ENCODE results near the gene SUN1.
"Not testable (repeated sequence)": the region's sequence is repeated elsewhere in the genome, so short reads cannot be mapped to it uniquely, and the experiment has no call there.

The SUN1 gene

GRCh38 chr7:794207-794606 lies 38.1 kb upstream of the SUN1 start:
- no peak for DNase-seq
- Histone ChIP-seq H3K9me3 (ENCODE audit: control insufficient read depth, low read length) (no peaks in the 10 kb centered on the region), H3K36me3 (ENCODE audit: control insufficient read depth, insufficient read depth, low read length) (no peaks in the 10 kb centered on the region), H3K4me3 (ENCODE audit: insufficient read depth, low read depth, low read length, poor library complexity, severe bottlenecking) (no peak overlapping the region), H3K4me1 (ENCODE audit: control insufficient read depth, insufficient read depth, low read length, poor library complexity, severe bottlenecking) (no peaks in the 10 kb centered on the region), H3K27ac (ENCODE audit: insufficient read depth, low read length, poor library complexity, severe bottlenecking) (no peak overlapping the region), H3K27me3 (replicated peaks; ENCODE audit: control insufficient read depth, insufficient read depth, low read length, poor library complexity, severe bottlenecking) (no peaks in the 10 kb centered on the region)

- no peaks in the 10 kb centered on the region for H3K27me3 ChIP-seq (replicated peaks; ENCODE audit: control insufficient read depth, insufficient read depth, low read length, poor library complexity, severe bottlenecking)
- no peaks in the 10 kb centered on the region for H3K9me3 ChIP-seq (ENCODE audit: control insufficient read depth, low read length)
- no peak for DNase-seq
- H3K36me3 ChIP-seq (ENCODE audit: control insufficient read depth, insufficient read depth, low read length): no peaks in the 10 kb centered on the region
- H3K4me1 ChIP-seq (ENCODE audit: control insufficient read depth, insufficient read depth, low read length, poor library complexity, severe bottlenecking): no peaks in the 10 kb centered on the region
- no peak overlapping the region for H3K4me3 ChIP-seq (ENCODE audit: insufficient read depth, low read depth, low read length, poor library complexity, severe bottlenecking)
- H3K27ac ChIP-seq (ENCODE audit: insufficient read depth, low read length, poor library complexity, severe bottlenecking): no peak overlapping the region
Measured at GRCh38 chr7:794671-795329, 37.5 kb upstream of the SUN1 start.

- not testable (repeated sequence) for H3K27ac ChIP-seq (ENCODE audit: insufficient read depth, low read length, poor library complexity, severe bottlenecking); H3K9me3 ChIP-seq (ENCODE audit: control insufficient read depth, low read length); H3K27me3 ChIP-seq (replicated peaks; ENCODE audit: control insufficient read depth, insufficient read depth, low read length, poor library complexity, severe bottlenecking); DNase-seq; H3K4me1 ChIP-seq (ENCODE audit: control insufficient read depth, insufficient read depth, low read length, poor library complexity, severe bottlenecking); H3K4me3 ChIP-seq (ENCODE audit: insufficient read depth, low read depth, low read length, poor library complexity, severe bottlenecking); H3K36me3 ChIP-seq (ENCODE audit: control insufficient read depth, insufficient read depth, low read length)
Measured at GRCh38 chr7:796434-797169, 35.7 kb upstream of the SUN1 start.

- Histone ChIP-seq H3K4me1 (ENCODE audit: control insufficient read depth, insufficient read depth, low read length, poor library complexity, severe bottlenecking) (no peaks in the 10 kb centered on the region), H3K36me3 (ENCODE audit: control insufficient read depth, insufficient read depth, low read length) (no peaks in the 10 kb centered on the region), H3K9me3 (ENCODE audit: control insufficient read depth, low read length) (no peaks in the 10 kb centered on the region), H3K27ac (ENCODE audit: insufficient read depth, low read length, poor library complexity, severe bottlenecking) (no peak overlapping the region), H3K4me3 (ENCODE audit: insufficient read depth, low read depth, low read length, poor library complexity, severe bottlenecking) (no peak overlapping the region), H3K27me3 (replicated peaks; ENCODE audit: control insufficient read depth, insufficient read depth, low read length, poor library complexity, severe bottlenecking) (no peaks in the 10 kb centered on the region)
- no peak for DNase-seq
Measured at GRCh38 chr7:798921-799470, 33.3 kb upstream of the SUN1 start.

GRCh38 chr7:800692-801091 lies 31.6 kb upstream of the SUN1 start:
- no peaks in the 10 kb centered on the region for H3K27me3 ChIP-seq (replicated peaks; ENCODE audit: control insufficient read depth, insufficient read depth, low read length, poor library complexity, severe bottlenecking)
- no peak overlapping the region for H3K27ac ChIP-seq (ENCODE audit: insufficient read depth, low read length, poor library complexity, severe bottlenecking)
- DNase-seq: no peak
- H3K4me1 ChIP-seq (ENCODE audit: control insufficient read depth, insufficient read depth, low read length, poor library complexity, severe bottlenecking): no peaks in the 10 kb centered on the region
- H3K36me3 ChIP-seq (ENCODE audit: control insufficient read depth, insufficient read depth, low read length): no peaks in the 10 kb centered on the region
- no peaks in the 10 kb centered on the region for H3K9me3 ChIP-seq (ENCODE audit: control insufficient read depth, low read length)
- H3K4me3 ChIP-seq (ENCODE audit: insufficient read depth, low read depth, low read length, poor library complexity, severe bottlenecking): no peak overlapping the region

GRCh38 chr7:801351-801750 lies 30.9 kb upstream of the SUN1 start:
- H3K27ac ChIP-seq (ENCODE audit: insufficient read depth, low read length, poor library complexity, severe bottlenecking); H3K4me3 ChIP-seq (ENCODE audit: insufficient read depth, low read depth, low read length, poor library complexity, severe bottlenecking); H3K9me3 ChIP-seq (ENCODE audit: control insufficient read depth, low read length); H3K36me3 ChIP-seq (ENCODE audit: control insufficient read depth, insufficient read depth, low read length); H3K27me3 ChIP-seq (replicated peaks; ENCODE audit: control insufficient read depth, insufficient read depth, low read length, poor library complexity, severe bottlenecking); DNase-seq; H3K4me1 ChIP-seq (ENCODE audit: control insufficient read depth, insufficient read depth, low read length, poor library complexity, severe bottlenecking): not testable (repeated sequence)

GRCh38 chr7:801940-802381 lies 30.3 kb upstream of the SUN1 start:
- Histone ChIP-seq H3K4me1 (ENCODE audit: control insufficient read depth, insufficient read depth, low read length, poor library complexity, severe bottlenecking) (no peaks in the 10 kb centered on the region), H3K27ac (ENCODE audit: insufficient read depth, low read length, poor library complexity, severe bottlenecking) (no peak overlapping the region), H3K4me3 (ENCODE audit: insufficient read depth, low read depth, low read length, poor library complexity, severe bottlenecking) (no peak overlapping the region), H3K9me3 (ENCODE audit: control insufficient read depth, low read length) (no peaks in the 10 kb centered on the region), H3K27me3 (replicated peaks; ENCODE audit: control insufficient read depth, insufficient read depth, low read length, poor library complexity, severe bottlenecking) (no peaks in the 10 kb centered on the region), H3K36me3 (ENCODE audit: control insufficient read depth, insufficient read depth, low read length) (no peaks in the 10 kb centered on the region)
- DNase-seq: no peak

- Histone ChIP-seq H3K4me3 (ENCODE audit: insufficient read depth, low read depth, low read length, poor library complexity, severe bottlenecking) (no peak overlapping the region), H3K36me3 (ENCODE audit: control insufficient read depth, insufficient read depth, low read length) (no peaks in the 10 kb centered on the region), H3K27ac (ENCODE audit: insufficient read depth, low read length, poor library complexity, severe bottlenecking) (no peak overlapping the region), H3K27me3 (replicated peaks; ENCODE audit: control insufficient read depth, insufficient read depth, low read length, poor library complexity, severe bottlenecking) (no peaks in the 10 kb centered on the region), H3K4me1 (ENCODE audit: control insufficient read depth, insufficient read depth, low read length, poor library complexity, severe bottlenecking) (no peaks in the 10 kb centered on the region), H3K9me3 (ENCODE audit: control insufficient read depth, low read length) (no peaks in the 10 kb centered on the region)
- no peak for DNase-seq
Measured at GRCh38 chr7:802500-803242, 29.6 kb upstream of the SUN1 start.

- no peak overlapping the region for H3K27ac ChIP-seq (ENCODE audit: insufficient read depth, low read length, poor library complexity, severe bottlenecking)
- no peaks in the 10 kb centered on the region for H3K4me1 ChIP-seq (ENCODE audit: control insufficient read depth, insufficient read depth, low read length, poor library complexity, severe bottlenecking)
- no peak for DNase-seq
- no peaks in the 10 kb centered on the region for H3K27me3 ChIP-seq (replicated peaks; ENCODE audit: control insufficient read depth, insufficient read depth, low read length, poor library complexity, severe bottlenecking)
- H3K4me3 ChIP-seq (ENCODE audit: insufficient read depth, low read depth, low read length, poor library complexity, severe bottlenecking): no peak overlapping the region
- H3K9me3 ChIP-seq (ENCODE audit: control insufficient read depth, low read length): no peaks in the 10 kb centered on the region
- H3K36me3 ChIP-seq (ENCODE audit: control insufficient read depth, insufficient read depth, low read length): no peaks in the 10 kb centered on the region
Measured at GRCh38 chr7:803243-803635, 29.0 kb upstream of the SUN1 start.

- not testable (repeated sequence) for H3K36me3 ChIP-seq (ENCODE audit: control insufficient read depth, insufficient read depth, low read length); H3K27me3 ChIP-seq (replicated peaks; ENCODE audit: control insufficient read depth, insufficient read depth, low read length, poor library complexity, severe bottlenecking); H3K4me3 ChIP-seq (ENCODE audit: insufficient read depth, low read depth, low read length, poor library complexity, severe bottlenecking); H3K27ac ChIP-seq (ENCODE audit: insufficient read depth, low read length, poor library complexity, severe bottlenecking); DNase-seq; H3K4me1 ChIP-seq (ENCODE audit: control insufficient read depth, insufficient read depth, low read length, poor library complexity, severe bottlenecking); H3K9me3 ChIP-seq (ENCODE audit: control insufficient read depth, low read length)
Measured at GRCh38 chr7:803796-804195, 28.5 kb upstream of the SUN1 start.

All from effector memory CD4-positive, alpha-beta T cell (primary cell).